ENCODE measurements around the gene TRIM6.
A peak's percentile ranks its signal among the peaks of the same experiment; 100 is the strongest.
"Not testable (repeated sequence)": the region's sequence is repeated elsewhere in the genome, so short reads cannot be mapped to it uniquely, and the experiment has no call there.

The TRIM6 gene

GRCh38 chr11:5596607-5597201 is at the start of gene TRIM6:
Gene TRIM6 (plus strand): TSS chr11:5596637. CDS start chr11:5596898, 261 bp downstream.
- no peak for DNase-seq

- no peak for DNase-seq
Observed at GRCh38 chr11:5547982-5548381, 48.5 kb upstream of the TRIM6 start.

- no peak for DNase-seq
Observed at GRCh38 chr11:5548440-5548839, 48.0 kb upstream of the TRIM6 start, which contains the start of gene OR52H1. Gene OR52H1 (minus strand): TSS chr11:5548540. CDS start chr11:5545505, 3,035 bp downstream.

- no peak for DNase-seq
Observed at GRCh38 chr11:5550440-5551095, 45.9 kb upstream of the TRIM6 start.

GRCh38 chr11:5553343-5553742 is 43.1 kb upstream of the TRIM6 start:
- DNase-seq: no peak

- DNase-seq: no peak
Observed at GRCh38 chr11:5556596-5557188, 39.7 kb upstream of the TRIM6 start.

GRCh38 chr11:5557751-5558150 is 38.7 kb upstream of the TRIM6 start:
- DNase-seq: no peak

GRCh38 chr11:5564259-5565019 is 32.0 kb upstream of the TRIM6 start:
- DNase-seq: no peak

GRCh38 chr11:5574654-5575053 is 21.8 kb upstream of the TRIM6 start:
- DNase-seq: no peak

- DNase-seq: no peak
Observed at GRCh38 chr11:5575152-5575551, 21.3 kb upstream of the TRIM6 start.

- no peak for DNase-seq
Observed at GRCh38 chr11:5577101-5577500, 19.3 kb upstream of the TRIM6 start.

GRCh38 chr11:5580577-5580976 is 15.9 kb upstream of the TRIM6 start, which contains the start of gene OR52B6:
Gene OR52B6 (plus strand): TSS chr11:5580877. CDS start chr11:5580877, 0 bp downstream.
- no peak for DNase-seq

- no peak for DNase-seq
Observed at GRCh38 chr11:5581014-5581413, 15.4 kb upstream of the TRIM6 start.

GRCh38 chr11:5584458-5584857 is 12.0 kb upstream of the TRIM6 start:
- not testable (repeated sequence) for DNase-seq

GRCh38 chr11:5589906-5590305 is 6.5 kb upstream of the TRIM6 start:
- not testable (repeated sequence) for DNase-seq

GRCh38 chr11:5591613-5592012 is 4.8 kb upstream of the TRIM6 start:
- DNase-seq: no peak

GRCh38 chr11:5592615-5593014 is 3.8 kb upstream of the TRIM6 start:
- no peak for DNase-seq

- DNase-seq: no peak
Observed at GRCh38 chr11:5593146-5593545, 3.3 kb upstream of the TRIM6 start.

GRCh38 chr11:5597953-5598352 is 1.5 kb downstream of the TRIM6 start:
- no peak for DNase-seq

GRCh38 chr11:5600374-5600851 is 4.0 kb downstream of the TRIM6 start:
- peak; percentile 62 for DNase-seq

- not testable (repeated sequence) for DNase-seq
Observed at GRCh38 chr11:5602791-5603190, 6.4 kb downstream of the TRIM6 start.

- no peak for DNase-seq
Observed at GRCh38 chr11:5603326-5603725, 6.9 kb downstream of the TRIM6 start.

GRCh38 chr11:5604896-5605295 is 8.5 kb downstream of the TRIM6 start:
- no peak for DNase-seq

All from CD4-positive, alpha-beta T cell treated with Interleukin-12 subunit alpha and Interleukin-12 subunit beta, for 1 hour (primary cell).